ENCODE measurements around the gene ITLN1.
"Not testable (repeated sequence)": the region's sequence is repeated elsewhere in the genome, so short reads cannot be mapped to it uniquely, and the experiment has no call there.

Gene ITLN1

DNA sequence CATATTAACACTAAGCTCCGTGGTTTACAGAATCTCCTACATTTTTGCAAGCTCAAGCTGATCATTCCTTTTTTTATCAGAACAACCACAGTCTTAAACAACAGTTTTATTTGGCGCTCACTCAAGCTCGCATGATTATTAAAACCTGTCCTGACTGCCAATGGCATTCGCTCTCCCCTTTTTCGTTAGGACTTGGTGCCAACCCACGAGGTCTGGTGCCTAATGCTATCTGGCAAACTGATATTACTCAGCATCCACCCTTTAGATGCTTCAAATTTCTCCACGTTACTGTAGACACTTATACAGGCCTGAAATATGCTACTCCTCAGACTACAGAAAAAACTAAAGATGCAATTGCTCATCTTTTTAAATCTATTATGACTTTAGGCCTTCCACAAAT lies 23.0 kb upstream of the ITLN1 start:
- Histone ChIP-seq H2AFZ (ENCODE audit: low read depth) (no peak overlapping the region), H3K79me2 (ENCODE audit: insufficient read depth, low read depth) (no peaks in the 10 kb centered on the region), H4K20me1 (ENCODE audit: insufficient read depth) (no peaks in the 10 kb centered on the region), H3K4me2 (no peak overlapping the region), H3K27me3 (ENCODE audit: insufficient read depth, low read depth) (no peaks in the 10 kb centered on the region), H3K9ac (no peak overlapping the region), H3K4me3 (IDR thresholded peaks at IDR 0.05; ENCODE audit: insufficient read depth, low read depth, low read length) (no peak overlapping the region), H3K36me3 (ENCODE audit: insufficient read depth) (no peaks in the 10 kb centered on the region), H3K27ac (no peak overlapping the region), H3K4me1 (ENCODE audit: low read depth, poor library complexity, severe bottlenecking) (no peaks in the 10 kb centered on the region)
- TF ChIP-seq, protein P1, sequence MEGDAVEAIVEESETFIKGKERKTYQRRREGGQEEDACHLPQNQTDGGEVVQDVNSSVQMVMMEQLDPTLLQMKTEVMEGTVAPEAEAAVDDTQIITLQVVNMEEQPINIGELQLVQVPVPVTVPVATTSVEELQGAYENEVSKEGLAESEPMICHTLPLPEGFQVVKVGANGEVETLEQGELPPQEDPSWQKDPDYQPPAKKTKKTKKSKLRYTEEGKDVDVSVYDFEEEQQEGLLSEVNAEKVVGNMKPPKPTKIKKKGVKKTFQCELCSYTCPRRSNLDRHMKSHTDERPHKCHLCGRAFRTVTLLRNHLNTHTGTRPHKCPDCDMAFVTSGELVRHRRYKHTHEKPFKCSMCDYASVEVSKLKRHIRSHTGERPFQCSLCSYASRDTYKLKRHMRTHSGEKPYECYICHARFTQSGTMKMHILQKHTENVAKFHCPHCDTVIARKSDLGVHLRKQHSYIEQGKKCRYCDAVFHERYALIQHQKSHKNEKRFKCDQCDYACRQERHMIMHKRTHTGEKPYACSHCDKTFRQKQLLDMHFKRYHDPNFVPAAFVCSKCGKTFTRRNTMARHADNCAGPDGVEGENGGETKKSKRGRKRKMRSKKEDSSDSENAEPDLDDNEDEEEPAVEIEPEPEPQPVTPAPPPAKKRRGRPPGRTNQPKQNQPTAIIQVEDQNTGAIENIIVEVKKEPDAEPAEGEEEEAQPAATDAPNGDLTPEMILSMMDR (conservative IDR thresholded peaks at IDR 0.05; ENCODE audit: low read depth, low read length) = no peak

DNA sequence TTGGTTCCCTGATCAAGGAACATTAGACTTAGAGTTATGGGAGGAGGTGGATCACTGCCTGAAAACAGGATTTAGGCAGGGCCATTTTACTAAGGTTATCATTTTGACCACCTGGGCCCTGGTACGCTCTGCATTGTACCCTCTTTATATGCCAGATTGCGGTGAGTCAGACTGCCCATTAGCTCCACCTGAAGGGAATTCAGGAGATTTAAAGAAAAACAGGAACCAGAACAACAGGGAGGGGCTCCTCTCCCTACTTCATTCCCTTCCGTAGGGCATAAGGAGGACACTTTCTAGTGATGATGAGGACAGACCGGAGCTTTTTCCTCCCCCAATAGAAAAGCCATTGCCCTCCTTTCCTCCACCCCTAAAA lies 20.6 kb upstream of the ITLN1 start:
- H3K9ac ChIP-seq = no peak overlapping the region
- no peaks in the 10 kb centered on the region for H3K4me1 ChIP-seq (ENCODE audit: low read depth, poor library complexity, severe bottlenecking)
- TF ChIP-seq, protein P1 (conservative IDR thresholded peaks at IDR 0.05; ENCODE audit: low read depth, low read length) = no peak
- H4K20me1 ChIP-seq (ENCODE audit: insufficient read depth) = no peaks in the 10 kb centered on the region
- H3K4me3 ChIP-seq (IDR thresholded peaks at IDR 0.05; ENCODE audit: insufficient read depth, low read depth, low read length) = no peak overlapping the region
- H3K79me2 ChIP-seq (ENCODE audit: insufficient read depth, low read depth) = no peaks in the 10 kb centered on the region
- no peak overlapping the region; the same call in 1 of the 2 replicates for H2AFZ ChIP-seq (ENCODE audit: low read depth)
- H3K36me3 ChIP-seq (ENCODE audit: insufficient read depth) = no peaks in the 10 kb centered on the region
- no peak overlapping the region for H3K4me2 ChIP-seq
- H3K27me3 ChIP-seq (ENCODE audit: insufficient read depth, low read depth) = no peaks in the 10 kb centered on the region
- H3K27ac ChIP-seq = no peak overlapping the region

DNA sequence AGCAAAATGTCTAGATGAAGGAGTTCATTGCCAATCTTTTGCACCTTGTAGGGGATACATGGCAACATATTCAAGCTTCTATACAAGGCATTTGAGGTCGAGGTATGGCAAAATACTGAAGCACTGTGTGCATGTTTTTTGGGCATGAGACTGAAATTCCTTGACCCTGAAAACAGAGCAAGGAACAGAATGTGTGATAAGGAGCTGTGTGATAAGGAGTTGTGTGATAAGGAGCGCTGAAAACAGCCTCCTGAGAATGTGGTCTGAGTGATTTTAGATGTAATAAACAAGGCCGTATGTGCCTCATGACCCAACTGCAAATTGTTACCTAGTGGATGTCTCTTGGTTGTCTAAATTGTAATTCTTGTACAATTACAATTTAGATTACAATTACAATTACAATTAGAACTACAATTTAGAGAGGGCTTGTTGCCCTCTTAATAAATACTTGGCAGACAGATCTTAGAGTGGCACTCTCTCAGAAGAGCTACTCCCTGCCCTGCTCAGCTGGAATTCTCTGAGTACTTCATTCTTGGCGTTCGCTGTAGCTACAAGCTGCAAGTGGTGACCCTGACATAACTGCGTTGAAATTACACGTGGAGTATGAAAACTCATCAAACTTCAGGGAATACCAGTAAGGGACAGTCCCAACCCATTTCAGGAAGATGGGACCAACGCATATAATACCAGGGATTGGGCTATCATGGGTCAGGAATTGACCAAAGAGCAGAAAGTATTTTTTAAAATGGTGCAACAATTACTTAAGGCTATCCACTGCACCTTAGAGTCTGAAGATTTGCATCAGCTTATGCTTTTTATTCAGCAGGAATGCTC lies 20.0 kb upstream of the ITLN1 start:
- no peak overlapping the region for H3K4me2 ChIP-seq
- no peak overlapping the region for H3K4me3 ChIP-seq (IDR thresholded peaks at IDR 0.05; ENCODE audit: insufficient read depth, low read depth, low read length)
- TF ChIP-seq, protein P1 (conservative IDR thresholded peaks at IDR 0.05; ENCODE audit: low read depth, low read length) = no peak
- no peaks in the 10 kb centered on the region for H3K4me1 ChIP-seq (ENCODE audit: low read depth, poor library complexity, severe bottlenecking)
- H3K9ac ChIP-seq = no peak overlapping the region
- no peaks in the 10 kb centered on the region for H3K79me2 ChIP-seq (ENCODE audit: insufficient read depth, low read depth)
- H3K27ac ChIP-seq = no peak overlapping the region
- H4K20me1 ChIP-seq (ENCODE audit: insufficient read depth) = no peaks in the 10 kb centered on the region
- no peaks in the 10 kb centered on the region for H3K36me3 ChIP-seq (ENCODE audit: insufficient read depth)
- H2AFZ ChIP-seq (ENCODE audit: low read depth) = no peak overlapping the region; the same call in 1 of the 2 replicates
- H3K27me3 ChIP-seq (ENCODE audit: insufficient read depth, low read depth) = no peaks in the 10 kb centered on the region

DNA sequence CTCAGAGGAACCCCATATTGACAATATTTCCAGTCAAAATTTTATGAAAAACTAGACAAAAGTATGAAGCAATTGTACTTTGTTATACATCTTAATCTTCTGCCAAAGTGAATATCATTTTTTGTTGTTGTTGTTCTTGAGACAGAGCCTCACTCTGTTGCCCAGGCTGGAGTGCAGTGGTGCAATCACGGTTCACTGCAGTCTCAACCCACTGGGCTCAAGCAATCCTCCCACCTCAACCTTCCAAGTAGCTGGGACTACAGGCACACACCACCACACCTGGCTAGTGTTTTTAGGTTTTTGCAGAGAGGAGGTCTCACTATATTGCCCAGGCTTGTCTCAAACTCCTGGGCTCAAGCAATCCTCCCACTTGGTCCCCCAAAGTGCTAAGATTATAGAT lies 17.3 kb upstream of the ITLN1 start:
- H3K27ac ChIP-seq; H3K36me3 ChIP-seq (ENCODE audit: insufficient read depth); H3K4me3 ChIP-seq (IDR thresholded peaks at IDR 0.05; ENCODE audit: insufficient read depth, low read depth, low read length); H3K9ac ChIP-seq; H3K4me1 ChIP-seq (ENCODE audit: low read depth, poor library complexity, severe bottlenecking); H3K4me2 ChIP-seq; H4K20me1 ChIP-seq (ENCODE audit: insufficient read depth); H2AFZ ChIP-seq (ENCODE audit: low read depth); H3K79me2 ChIP-seq (ENCODE audit: insufficient read depth, low read depth); H3K27me3 ChIP-seq (ENCODE audit: insufficient read depth, low read depth): not testable (repeated sequence)

- H3K36me3 ChIP-seq (ENCODE audit: insufficient read depth) = no peaks in the 10 kb centered on the region
- no peaks in the 10 kb centered on the region for H3K27me3 ChIP-seq (ENCODE audit: insufficient read depth, low read depth)
- H3K4me1 ChIP-seq (ENCODE audit: low read depth, poor library complexity, severe bottlenecking) = no peaks in the 10 kb centered on the region
- TF ChIP-seq, protein P1 (conservative IDR thresholded peaks at IDR 0.05; ENCODE audit: low read depth, low read length) = no peak
- no peak overlapping the region for H3K4me3 ChIP-seq (IDR thresholded peaks at IDR 0.05; ENCODE audit: insufficient read depth, low read depth, low read length)
- no peaks in the 10 kb centered on the region for H3K79me2 ChIP-seq (ENCODE audit: insufficient read depth, low read depth)
- no peaks in the 10 kb centered on the region for H4K20me1 ChIP-seq (ENCODE audit: insufficient read depth)
- H3K9ac ChIP-seq = no peak overlapping the region
- H2AFZ ChIP-seq (ENCODE audit: low read depth) = no peak overlapping the region
- H3K4me2 ChIP-seq = no peak overlapping the region
- no peak overlapping the region for H3K27ac ChIP-seq
These were observed 16.8 kb upstream of the ITLN1 start for GRCh38 chr1:160901768-160902167.

- not testable (repeated sequence) for H3K79me2 ChIP-seq (ENCODE audit: insufficient read depth, low read depth); H4K20me1 ChIP-seq (ENCODE audit: insufficient read depth); H3K4me2 ChIP-seq; H3K4me1 ChIP-seq (ENCODE audit: low read depth, poor library complexity, severe bottlenecking); H3K36me3 ChIP-seq (ENCODE audit: insufficient read depth); H3K27me3 ChIP-seq (ENCODE audit: insufficient read depth, low read depth); H2AFZ ChIP-seq (ENCODE audit: low read depth); H3K9ac ChIP-seq; H3K4me3 ChIP-seq (IDR thresholded peaks at IDR 0.05; ENCODE audit: insufficient read depth, low read depth, low read length); H3K27ac ChIP-seq
These were observed 15.7 kb upstream of the ITLN1 start for GRCh38 chr1:160900683-160901082.

DNA sequence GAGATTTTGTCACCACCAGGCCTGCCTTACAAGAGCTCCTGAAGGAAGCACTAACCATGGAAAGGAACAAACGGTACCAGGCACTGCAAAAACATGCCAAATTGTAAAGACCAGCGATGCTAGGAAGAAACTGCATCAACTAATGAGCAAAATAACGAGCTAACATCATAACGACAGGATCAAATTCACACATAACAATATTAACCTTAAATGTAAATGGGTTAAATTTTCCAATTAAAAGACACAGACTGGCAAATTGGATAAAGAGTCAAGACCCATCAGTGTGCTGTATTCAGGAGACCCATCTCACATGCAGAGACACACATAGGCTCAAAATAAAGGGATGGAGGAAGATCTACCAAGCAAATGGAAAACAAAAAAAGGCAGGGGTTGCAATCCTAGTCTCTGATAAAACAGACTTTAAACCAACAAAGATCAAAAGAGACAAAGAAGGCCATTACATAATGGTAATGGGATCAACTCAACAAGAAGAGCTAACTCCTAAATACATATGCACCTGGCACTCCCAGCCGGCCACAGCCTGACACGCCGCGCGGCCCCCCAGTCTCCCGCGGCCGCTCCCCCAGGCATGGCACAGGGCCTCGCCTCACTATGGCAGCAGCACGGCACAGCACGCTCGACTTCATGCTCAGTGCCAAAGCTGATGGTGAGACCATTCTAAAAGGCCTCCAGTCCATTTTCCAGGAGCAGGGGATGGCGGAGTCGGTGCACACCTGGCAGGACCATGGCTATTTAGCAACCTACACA lies 9.6 kb upstream of the ITLN1 start:
- not testable (repeated sequence) for H3K4me3 ChIP-seq (IDR thresholded peaks at IDR 0.05; ENCODE audit: insufficient read depth, low read depth, low read length); H3K79me2 ChIP-seq (ENCODE audit: insufficient read depth, low read depth); H3K36me3 ChIP-seq (ENCODE audit: insufficient read depth); H3K9ac ChIP-seq; H4K20me1 ChIP-seq (ENCODE audit: insufficient read depth); H3K4me1 ChIP-seq (ENCODE audit: low read depth, poor library complexity, severe bottlenecking); H3K27ac ChIP-seq; H3K27me3 ChIP-seq (ENCODE audit: insufficient read depth, low read depth); H3K4me2 ChIP-seq; H2AFZ ChIP-seq (ENCODE audit: low read depth)

Data from KMS-11 (cell line).